HepG2 (cell line): ENCODE data around the gene RAB40A. TPM values are rescaled to one million over a fixed set of nuclear protein-coding genes. Genes with fewer than 3 reads are reported as not detected.

Experiments
- ATAC-seq: fragments of 200-7000 bp; cut with Tn5 transposase; 3 replicates; pipeline ENCODE4 v1.9.1; 2020; ENCODE audit warnings: mild to moderate bottlenecking, moderate library complexity
- BruUV-seq: library from RNA; stranded (reverse); fragments of 400-500 nt; replicated peaks from 2 replicates; lab custom pipeline; 2021; lab: Mats Ljungman, UMichigan
- CTCF ChIA-PET: fragments of 300-600 bp; formaldehyde crosslinking; extraction: SDS; loops from one replicate; lab custom pipeline; 2021; ENCODE audit warnings: low total read pairs, inconsistent platforms, low intra/inter-chr PET ratio; lab: Yijun Ruan, JAX
- POLR2A ChIA-PET: fragments of 350-600 bp; sonication (Branson Sonifier 250); formaldehyde crosslinking; loops from one replicate; lab custom pipeline; 2020; ENCODE audit warnings: antibody characterized with exemption, inconsistent platforms; lab: Yijun Ruan, JAX
- DNase-seq: peaks from one replicate; pipeline ENCODE4 v3.0.0-alpha.2; 2015; ENCODE audit warnings: low spot score
- FAIRE-seq: peaks from 3 replicates; lab custom pipeline; 2011; peaks lifted over from hg19 to GRCh38; lab: Jason Lieb, UNC
- H2AFZ ChIP-seq: one replicate; pipeline ENCODE4 v1.6.1; 2011; ENCODE audit warnings: low read length, inconsistent platforms
- H3K27ac ChIP-seq: fragments of 300-600 bp; 3 replicates; pipeline ENCODE4 v1.8.0; 2011; ENCODE audit warnings: mixed run types, mild to moderate bottlenecking, mixed read lengths, low read length, inconsistent platforms; ENCODE audit not compliant: insufficient read depth; ENCODE audit errors: extremely low read length
- H3K27me3 ChIP-seq, 2 experiments: fragments of 200-600 bp in 1 of 2; 2 replicates in 1 of 2; 3 replicates in 1 of 2; pipeline versions ENCODE4 v1.6.0 to v1.8.0; 2011; ENCODE audit warnings: low read length in 2 of 2, mild to moderate bottlenecking in 2 of 2, moderate library complexity in 2 of 2, inconsistent platforms in 1 of 2; ENCODE audit not compliant: insufficient read depth in 2 of 2, control insufficient read depth in 1 of 2
- H3K36me3 ChIP-seq, 2 experiments: fragments of 200-600 bp in 1 of 2; replicated peaks in 1 of 2; 2 replicates in 1 of 2; 3 replicates in 1 of 2; pipeline versions ENCODE4 v1.5.1 to v1.8.0; 2011; ENCODE audit warnings: low read length in 2 of 2, inconsistent platforms in 1 of 2; ENCODE audit not compliant: insufficient read depth in 2 of 2, control insufficient read depth in 1 of 2
- H3K4me1 ChIP-seq: 2 replicates; pipeline ENCODE4 v1.5.1; 2012; ENCODE audit warnings: low read length, inconsistent platforms; ENCODE audit not compliant: insufficient read depth
- H3K4me2 ChIP-seq: 2 replicates; pipeline ENCODE4 v1.6.0; 2011; ENCODE audit warnings: low read depth, low read length, inconsistent platforms
- H3K4me3 ChIP-seq, 3 experiments: fragments of 200-600 bp in 1 of 3; sonication (generic), shearing (Covaris generic) in 1 of 3; replicated peaks in 1 of 3; 2 replicates each; pipeline ENCODE4 v1.5.1; 2011 to 2016; ENCODE audit warnings: low read length in 3 of 3, inconsistent platforms in 2 of 3, low read depth in 2 of 3, mild to moderate bottlenecking in 2 of 3, control low read depth in 1 of 3, mixed read lengths in 1 of 3; ENCODE audit not compliant: insufficient read depth in 1 of 3
- H3K79me2 ChIP-seq: one replicate; pipeline ENCODE4 v1.6.1; 2011; ENCODE audit warnings: low read length, inconsistent platforms; ENCODE audit not compliant: insufficient read depth
- H3K9ac ChIP-seq: 2 replicates; pipeline ENCODE4 v1.6.0; 2011; ENCODE audit warnings: mild to moderate bottlenecking, low read depth, low read length, inconsistent platforms; ENCODE audit not compliant: insufficient read depth
- H3K9me3 ChIP-seq: 2 replicates; pipeline ENCODE4 v1.5.1; 2012; ENCODE audit warnings: mild to moderate bottlenecking, low read length
- H4K20me1 ChIP-seq: 2 replicates; pipeline ENCODE4 v1.6.0; 2011; ENCODE audit warnings: inconsistent platforms, mild to moderate bottlenecking, low read length, moderate library complexity; ENCODE audit not compliant: insufficient read depth
- WGBS: methylation state at CpG from one replicate; pipeline ENCODE4 v1.1.6; 2017; ENCODE audit warnings: low lambda C conversion rate; 5-methylcytosine and 5-hydroxymethylcytosine counted together
- in situ Hi-C: cut with HindIII; loops from 2 replicates; pipeline ENCODE4 v1.10.0; 2017; ENCODE audit warnings: low pct_unique_long_range_greater_than_20kb; ENCODE audit not compliant: extremely low pct_ligation_motif_present
- intact Hi-C: fragments of 100-400 bp; cut with micrococcal nuclease; formaldehyde crosslinking; loops from one replicate; pipeline ENCODE4 v1.10.0; 2022; ENCODE audit not compliant: unreplicated experiment
- polyA plus RNA-seq, 8 experiments: library from polyadenylated mRNA; depleted of rRNA in 3 of 8; stranded (reverse) in 7 of 8; unstranded in 1 of 8; fragments of >200 nt; fragmentation: Illumina TruSeq in 4 of 8; extraction: Trizol in 4 of 8; gene quantifications; 2 replicates each; pipeline versions ENCODE4 v1.2.1 to v1.2.3, GENCODE V29; 2011 to 2016; ENCODE audit warnings: low read depth in 4 of 8, missing spikeins in 1 of 8, mixed read lengths in 1 of 8; ENCODE audit not compliant: insufficient read depth in 1 of 8
- total RNA-seq, 5 experiments: library from RNA; depleted of rRNA; stranded (reverse); fragments of >200 nt; fragmentation: Illumina TruSeq; extraction: Trizol; gene quantifications; 2 replicates each; pipeline ENCODE4 v1.2.3, GENCODE V29; 2016; ENCODE audit warnings: low read depth in 1 of 5
- TF ChIP-seq, protein P1 (sequence below): sonication (generic); IDR thresholded peaks from 2 replicates; pipeline ENCODE4 v1.6.1; 2016; ENCODE audit warnings: low read depth, borderline replicate concordance
- TF ChIP-seq, protein P2 (sequence below): sonication (generic); formaldehyde crosslinking; IDR thresholded peaks from 2 replicates; pipeline ENCODE4 v1.4.0; 2020; ENCODE audit warnings: missing genetic modification reagents, borderline replicate concordance
- TF ChIP-seq, protein P3 (sequence below), 2 experiments: IDR thresholded peaks; 2 replicates each; pipeline ENCODE4 v1.6.1; 2011 to 2012; ENCODE audit warnings: low read length in 2 of 2, borderline replicate concordance in 1 of 2, low read depth in 1 of 2, mild to moderate bottlenecking in 1 of 2, moderate library complexity in 1 of 2

Gene RAB40A
- total and polyA plus RNA-seq, 2 of the 13 experiments (the other 11 are each of a cell fraction or from before 2014, with no cell fraction given) = 0.11 TPM; not detected in 1

DNA sequence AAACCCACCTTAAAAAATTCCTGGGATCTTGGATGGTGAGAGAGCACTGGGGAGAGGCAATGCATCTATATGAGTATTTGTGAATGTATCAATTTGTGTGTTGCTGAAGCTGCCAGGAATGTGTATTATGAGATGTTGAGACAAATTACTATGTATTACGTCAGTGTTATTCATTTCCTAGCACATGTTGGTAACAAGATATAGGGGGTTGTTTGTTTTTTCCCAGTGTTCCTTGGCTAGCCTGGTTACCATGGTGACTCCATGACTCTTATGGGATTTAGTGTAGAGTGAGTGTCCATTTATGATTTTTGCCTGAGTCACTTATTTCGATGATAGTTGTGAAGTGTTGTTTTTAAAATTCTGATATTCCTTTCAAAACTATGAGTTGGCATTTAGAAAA, 65.6 kb downstream of the RAB40A start:
- POLR2A ChIA-PET = no interaction called here
- H2AFZ ChIP-seq = no peak overlapping the region
- no peak overlapping the region for H3K4me3 ChIP-seq
- H3K79me2 ChIP-seq = no peaks in the 10 kb centered on the region
- intact Hi-C loops = no loop called here
- FAIRE-seq (no peak), ATAC-seq (no peak), DNase-seq (no peak)
- TF ChIP-seq, protein P1, sequence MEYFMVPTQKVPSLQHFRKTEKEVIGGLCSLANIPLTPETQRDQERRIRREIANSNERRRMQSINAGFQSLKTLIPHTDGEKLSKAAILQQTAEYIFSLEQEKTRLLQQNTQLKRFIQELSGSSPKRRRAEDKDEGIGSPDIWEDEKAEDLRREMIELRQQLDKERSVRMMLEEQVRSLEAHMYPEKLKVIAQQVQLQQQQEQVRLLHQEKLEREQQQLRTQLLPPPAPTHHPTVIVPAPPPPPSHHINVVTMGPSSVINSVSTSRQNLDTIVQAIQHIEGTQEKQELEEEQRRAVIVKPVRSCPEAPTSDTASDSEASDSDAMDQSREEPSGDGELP = no peak
- TF ChIP-seq, protein P2, sequence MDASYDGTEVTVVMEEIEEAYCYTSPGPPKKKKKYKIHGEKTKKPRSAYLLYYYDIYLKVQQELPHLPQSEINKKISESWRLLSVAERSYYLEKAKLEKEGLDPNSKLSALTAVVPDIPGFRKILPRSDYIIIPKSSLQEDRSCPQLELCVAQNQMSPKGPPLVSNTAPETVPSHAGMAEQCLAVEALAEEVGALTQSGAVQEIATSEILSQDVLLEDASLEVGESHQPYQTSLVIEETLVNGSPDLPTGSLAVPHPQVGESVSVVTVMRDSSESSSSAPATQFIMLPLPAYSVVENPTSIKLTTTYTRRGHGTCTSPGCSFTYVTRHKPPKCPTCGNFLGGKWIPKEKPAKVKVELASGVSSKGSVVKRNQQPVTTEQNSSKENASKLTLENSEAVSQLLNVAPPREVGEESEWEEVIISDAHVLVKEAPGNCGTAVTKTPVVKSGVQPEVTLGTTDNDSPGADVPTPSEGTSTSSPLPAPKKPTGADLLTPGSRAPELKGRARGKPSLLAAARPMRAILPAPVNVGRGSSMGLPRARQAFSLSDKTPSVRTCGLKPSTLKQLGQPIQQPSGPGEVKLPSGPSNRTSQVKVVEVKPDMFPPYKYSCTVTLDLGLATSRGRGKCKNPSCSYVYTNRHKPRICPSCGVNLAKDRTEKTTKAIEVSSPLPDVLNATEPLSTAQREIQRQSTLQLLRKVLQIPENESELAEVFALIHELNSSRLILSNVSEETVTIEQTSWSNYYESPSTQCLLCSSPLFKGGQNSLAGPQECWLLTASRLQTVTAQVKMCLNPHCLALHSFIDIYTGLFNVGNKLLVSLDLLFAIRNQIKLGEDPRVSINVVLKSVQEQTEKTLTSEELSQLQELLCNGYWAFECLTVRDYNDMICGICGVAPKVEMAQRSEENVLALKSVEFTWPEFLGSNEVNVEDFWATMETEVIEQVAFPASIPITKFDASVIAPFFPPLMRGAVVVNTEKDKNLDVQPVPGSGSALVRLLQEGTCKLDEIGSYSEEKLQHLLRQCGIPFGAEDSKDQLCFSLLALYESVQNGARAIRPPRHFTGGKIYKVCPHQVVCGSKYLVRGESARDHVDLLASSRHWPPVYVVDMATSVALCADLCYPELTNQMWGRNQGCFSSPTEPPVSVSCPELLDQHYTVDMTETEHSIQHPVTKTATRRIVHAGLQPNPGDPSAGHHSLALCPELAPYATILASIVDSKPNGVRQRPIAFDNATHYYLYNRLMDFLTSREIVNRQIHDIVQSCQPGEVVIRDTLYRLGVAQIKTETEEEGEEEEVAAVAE (CRISPR knock-in tag) = no peak
- TF ChIP-seq, protein P3, sequence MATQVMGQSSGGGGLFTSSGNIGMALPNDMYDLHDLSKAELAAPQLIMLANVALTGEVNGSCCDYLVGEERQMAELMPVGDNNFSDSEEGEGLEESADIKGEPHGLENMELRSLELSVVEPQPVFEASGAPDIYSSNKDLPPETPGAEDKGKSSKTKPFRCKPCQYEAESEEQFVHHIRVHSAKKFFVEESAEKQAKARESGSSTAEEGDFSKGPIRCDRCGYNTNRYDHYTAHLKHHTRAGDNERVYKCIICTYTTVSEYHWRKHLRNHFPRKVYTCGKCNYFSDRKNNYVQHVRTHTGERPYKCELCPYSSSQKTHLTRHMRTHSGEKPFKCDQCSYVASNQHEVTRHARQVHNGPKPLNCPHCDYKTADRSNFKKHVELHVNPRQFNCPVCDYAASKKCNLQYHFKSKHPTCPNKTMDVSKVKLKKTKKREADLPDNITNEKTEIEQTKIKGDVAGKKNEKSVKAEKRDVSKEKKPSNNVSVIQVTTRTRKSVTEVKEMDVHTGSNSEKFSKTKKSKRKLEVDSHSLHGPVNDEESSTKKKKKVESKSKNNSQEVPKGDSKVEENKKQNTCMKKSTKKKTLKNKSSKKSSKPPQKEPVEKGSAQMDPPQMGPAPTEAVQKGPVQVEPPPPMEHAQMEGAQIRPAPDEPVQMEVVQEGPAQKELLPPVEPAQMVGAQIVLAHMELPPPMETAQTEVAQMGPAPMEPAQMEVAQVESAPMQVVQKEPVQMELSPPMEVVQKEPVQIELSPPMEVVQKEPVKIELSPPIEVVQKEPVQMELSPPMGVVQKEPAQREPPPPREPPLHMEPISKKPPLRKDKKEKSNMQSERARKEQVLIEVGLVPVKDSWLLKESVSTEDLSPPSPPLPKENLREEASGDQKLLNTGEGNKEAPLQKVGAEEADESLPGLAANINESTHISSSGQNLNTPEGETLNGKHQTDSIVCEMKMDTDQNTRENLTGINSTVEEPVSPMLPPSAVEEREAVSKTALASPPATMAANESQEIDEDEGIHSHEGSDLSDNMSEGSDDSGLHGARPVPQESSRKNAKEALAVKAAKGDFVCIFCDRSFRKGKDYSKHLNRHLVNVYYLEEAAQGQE (IDR thresholded peaks at IDR 0.05; ENCODE audit: borderline replicate concordance in 1 of 2, low read depth in 1 of 2, low read length in 2 of 2) = no peak
- H3K9ac ChIP-seq = no peak overlapping the region
- no peak overlapping the region for H3K27ac ChIP-seq
- no peak overlapping the region for H3K4me2 ChIP-seq
- H3K27me3 ChIP-seq = no peaks in the 10 kb centered on the region
- WGBS = 100% methylated on average over 2 of the region's 2 CpGs
- in situ Hi-C loops = loop anchor here (25.0 kb wide), 1 partner anchor 241 kb away; the partner anchor contains the start of gene BEX4
- no peaks in the 10 kb centered on the region for H3K36me3 ChIP-seq
- CTCF ChIA-PET = no interaction called here
- no peaks in the 10 kb centered on the region for H3K4me1 ChIP-seq
- no peaks in the 10 kb centered on the region for H4K20me1 ChIP-seq
- no peaks in the 10 kb centered on the region for H3K9me3 ChIP-seq
- no TSS peak for BruUV-seq

Other genes with a start within 250 kb of the RAB40A start
- not detected in 2 replicates for gene TCEAL5, start 242.7 kb downstream of the RAB40A start, total RNA-seq (2016; rRNA removed; fragmentation: Illumina TruSeq; extraction: Trizol)
- gene TCEAL5, start 242.7 kb downstream of the RAB40A start, polyA plus RNA-seq (2011; rRNA removed) = not detected in 2 replicates
- gene BEX2, start 208.5 kb downstream of the RAB40A start, total RNA-seq (2016; rRNA removed; fragmentation: Illumina TruSeq; extraction: Trizol) = 0.46 TPM in 2 replicates
- gene BEX2, start 208.5 kb downstream of the RAB40A start, polyA plus RNA-seq (2011; rRNA removed) = 0.54 TPM in 2 replicates
- gene TCEAL7, start 189.2 kb downstream of the RAB40A start, total RNA-seq (2016; rRNA removed; fragmentation: Illumina TruSeq; extraction: Trizol) = not detected in 2 replicates
- not detected in 2 replicates for gene TCEAL7, start 189.2 kb downstream of the RAB40A start, polyA plus RNA-seq (2011; rRNA removed)
- 45.8 and 65.4 TPM in 2 replicates for gene TCEAL9, start 163.0 kb downstream of the RAB40A start, total RNA-seq (2016; rRNA removed; fragmentation: Illumina TruSeq; extraction: Trizol)
- 9.3 and 15.8 TPM in 2 replicates for gene TCEAL9, start 163.0 kb downstream of the RAB40A start, polyA plus RNA-seq (2011; rRNA removed)
- gene BEX3, start 143.0 kb downstream of the RAB40A start, total RNA-seq (2016; rRNA removed; fragmentation: Illumina TruSeq; extraction: Trizol) = 55.8 and 63.4 TPM in 2 replicates
- gene BEX3, start 143.0 kb downstream of the RAB40A start, polyA plus RNA-seq (2011; rRNA removed) = 38.5 and 50.9 TPM in 2 replicates
- gene TCEAL4, start 66.0 kb upstream of the RAB40A start, total RNA-seq (2016; rRNA removed; fragmentation: Illumina TruSeq; extraction: Trizol) = 31.0 and 36.1 TPM in 2 replicates
- gene TCEAL4, start 66.0 kb upstream of the RAB40A start, polyA plus RNA-seq (2011; rRNA removed) = 12.6 and 13.3 TPM in 2 replicates
- gene TCEAL3, start 88.5 kb upstream of the RAB40A start, total RNA-seq (2016; rRNA removed; fragmentation: Illumina TruSeq; extraction: Trizol) = 0.09 TPM in 1 of 2 replicates, not detected in the other
- gene TCEAL3, start 88.5 kb upstream of the RAB40A start, polyA plus RNA-seq (2011; rRNA removed) = 0.08 and 0.12 TPM in 2 replicates
- 14.8 and 23.1 TPM in 2 replicates for gene TCEAL1, start 109.5 kb upstream of the RAB40A start, total RNA-seq (2016; rRNA removed; fragmentation: Illumina TruSeq; extraction: Trizol)
- gene TCEAL1, start 109.5 kb upstream of the RAB40A start, polyA plus RNA-seq (2011; rRNA removed) = 9.4 and 11.2 TPM in 2 replicates
- 469 and 687 TPM in 2 replicates for gene MORF4L2, start 167.2 kb upstream of the RAB40A start, total RNA-seq (2016; rRNA removed; fragmentation: Illumina TruSeq; extraction: Trizol)
- 312 and 358 TPM in 2 replicates for gene MORF4L2, start 167.2 kb upstream of the RAB40A start, polyA plus RNA-seq (2011; rRNA removed)
- gene TMEM31, start 191.4 kb upstream of the RAB40A start, total RNA-seq (2016; rRNA removed; fragmentation: Illumina TruSeq; extraction: Trizol) = not detected in 2 replicates
- gene TMEM31, start 191.4 kb upstream of the RAB40A start, polyA plus RNA-seq (2011; rRNA removed) = 0.13 and 0.16 TPM in 2 replicates